ENCODE data around the gene TMEM242. TPM values are rescaled to one million over a fixed set of nuclear protein-coding genes. Genes with fewer than 3 reads are reported as not detected.

TMEM242 gene
- total and polyA plus RNA-seq, 2 of the 4 experiments (the other 2 are of a cell fraction) = 2.3 to 4.6 TPM

GRCh38 chr6:157313531-157314467 is 9.5 kb downstream of the TMEM242 start:
- WGBS, 2 experiments (ENCODE audit: extremely low coverage in 2 of 2, insufficient read length in 1 of 2) = 88% methylated on average over 21 of the region's 29 CpGs; no CpG with 5 or more reads in 1 of the 2 experiments

More at GRCh38 chr6:157313531-157314467, 9.5 kb downstream of the TMEM242 start:
- H3K4me1 ChIP-seq (ENCODE audit: control insufficient read depth, insufficient read depth, low read length) = peaks cover 3% of the 10 kb centered on the region; the same call in 1 of the 2 replicates
- H3K18ac ChIP-seq (ENCODE audit: low read depth, low read length) = no peak overlapping the region
- peaks cover 0 to 21% of the 10 kb centered on the region in 2 experiments; a peak in 2 of 4 replicates for H3K79me1 ChIP-seq (ENCODE audit: low read depth in 1 of 2, low read length in 2 of 2)
- H3K56ac ChIP-seq (ENCODE audit: extremely low read depth, insufficient read depth, low read length) = no peak overlapping the region
- no peak overlapping the region for H3K4me3 ChIP-seq (ENCODE audit: insufficient read depth, low read depth, low read length)
- H4K8ac ChIP-seq (ENCODE audit: low read depth in 2 of 2, low read length in 2 of 2) = no peak overlapping the region
- intact Hi-C loops (cut with micrococcal nuclease) (loop anchor here (1.0 to 10.0 kb wide), 5 partner anchors 67 to 751 kb away; partner anchors contain the start of gene ZDHHC14), dilution Hi-C loops (cut with HindIII; ENCODE audit: low sequenced_read_pairs, unreplicated experiment) (no loop called here), in situ Hi-C loops (cut with MboI; ENCODE audit: low sequenced_read_pairs) (loop anchor here (5.0 to 25.0 kb wide), 3 partner anchors 354 to 761 kb away; no protein-coding TSS in a partner anchor)
- H3K9me1 ChIP-seq (ENCODE audit: insufficient read depth, low read length) = peaks cover 17% of the 10 kb centered on the region
- H2BK15ac ChIP-seq (ENCODE audit: low read depth, low read length) = no peak overlapping the region
- peaks cover 34% of the 10 kb centered on the region for H3K36me3 ChIP-seq (ENCODE audit: control insufficient read depth, insufficient read depth, low read length)
- no TSS peak for BruUV-seq (replicated peaks)
- no peak overlapping the region for H2AFZ ChIP-seq (replicated peaks; ENCODE audit: low read length, poor library complexity)
- no peak overlapping the region for H3K27ac ChIP-seq (ENCODE audit: insufficient read depth, low read length)
- no peaks in the 10 kb centered on the region for H3K27me3 ChIP-seq (ENCODE audit: control insufficient read depth, insufficient read depth, low read length)
- H2BK5ac ChIP-seq (ENCODE audit: low read depth, low read length, poor library complexity, severe bottlenecking) = no peak overlapping the region
- H3K4ac ChIP-seq (ENCODE audit: low read depth, low read length) = no peak overlapping the region
- peaks cover 14% of the 10 kb centered on the region for H4K20me1 ChIP-seq (ENCODE audit: insufficient read depth, low read length)
- H3K14ac ChIP-seq (replicated peaks; ENCODE audit: low read depth, low read length) = no peak overlapping the region
- H3K9ac ChIP-seq (ENCODE audit: low read depth, low read length) = no peak overlapping the region
- no peaks in the 10 kb centered on the region for H3K9me3 ChIP-seq (ENCODE audit: control insufficient read depth, insufficient read depth, low read length)
- POLR2A ChIA-PET (ENCODE audit: unreplicated experiment) = no interaction called here
- TF ChIP-seq RAD21 (IDR thresholded peaks at IDR 0.05; ENCODE audit: low read length) = no peak
- no peak for TF ChIP-seq MAZ (IDR thresholded peaks at IDR 0.05; ENCODE audit: borderline replicate concordance, low read depth, low read length)
- TF ChIP-seq NFE2L2 (IDR thresholded peaks at IDR 0.05; ENCODE audit: low read depth, low read length) = no peak
- TF ChIP-seq MXI1 (IDR thresholded peaks at IDR 0.05; ENCODE audit: borderline replicate concordance, low read depth, low read length) = no peak
- no peak for TF ChIP-seq CEBPB (IDR thresholded peaks at IDR 0.05; ENCODE audit: low read depth, low read length)
- no peak for TF ChIP-seq SMC3 (IDR thresholded peaks at IDR 0.05; ENCODE audit: low read depth, low read length)
- no peak for TF ChIP-seq RFX5 (IDR thresholded peaks at IDR 0.05; ENCODE audit: low read depth, low read length)
- TF ChIP-seq BHLHE40 (IDR thresholded peaks at IDR 0.05; ENCODE audit: low read depth, low read length) = no peak
- TF ChIP-seq ELK1 (IDR thresholded peaks at IDR 0.05; ENCODE audit: borderline replicate concordance, low read depth, low read length) = no peak
- no peak overlapping the region for H2AK5ac ChIP-seq (ENCODE audit: low read depth, low read length)
- no peak overlapping the region for H2BK120ac ChIP-seq (ENCODE audit: low read depth, low read length)
- CTCF ChIA-PET = interaction anchor here (0.6 to 1.9 kb wide), 7 partner anchors 10 to 1578 kb away, joined by 3 to 15 read pairs (median 6); partner anchors contain the start of gene TMEM242
- H2BK20ac ChIP-seq (ENCODE audit: low read depth, low read length) = no peak overlapping the region
- no peak overlapping the region for H3K4me2 ChIP-seq (ENCODE audit: low read depth, low read length)
- no peak overlapping the region for H3K23ac ChIP-seq (ENCODE audit: low read depth, low read length)
- H4K91ac ChIP-seq (ENCODE audit: insufficient read depth, low read depth, low read length) = no peak overlapping the region
- no peak for ATAC-seq (ENCODE audit: low read depth)
- DNase-seq = no peak
- H2AK9ac ChIP-seq (replicated peaks; ENCODE audit: low read depth, low read length, poor library complexity) = no peak overlapping the region
- H4K5ac ChIP-seq (ENCODE audit: low read depth, low read length) = no peak overlapping the region
